Endometrium (tissue), 2 donors: Measurements from ENCODE around the gene NCK2.

Source experiments
- FAIRE-seq: peaks from 2 replicates; lab custom pipeline; 2012; peaks lifted over from hg19 to GRCh38; lab: Jason Lieb, UNC
- donor health status: control.
- donor health status: control.

NCK2 gene

GRCh38 chr2:105928086-105928485 lies 183.4 kb downstream of the NCK2 start:
- no peak for FAIRE-seq

- FAIRE-seq, result no peak
Observed at GRCh38 chr2:105928563-105928962, 183.9 kb downstream of the NCK2 start.

DNA sequence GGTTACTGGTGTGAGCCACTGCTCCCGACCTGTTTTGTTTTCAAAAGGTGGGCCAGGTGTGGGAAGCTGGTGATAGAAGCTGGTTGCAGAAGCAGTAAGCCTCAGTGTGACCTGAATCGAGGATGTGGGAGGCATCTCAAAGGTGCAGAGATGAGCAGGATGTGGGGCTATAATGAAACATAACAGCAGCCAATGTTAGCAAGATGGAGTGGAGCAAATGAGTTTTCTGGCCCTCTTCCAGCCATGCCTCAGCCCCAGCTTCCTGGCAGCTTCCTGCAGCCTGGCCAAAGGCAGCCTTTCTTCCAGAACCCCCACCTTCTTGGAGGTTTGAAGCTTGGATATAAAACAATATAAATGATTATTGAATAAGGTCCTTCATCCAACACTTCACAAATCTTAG lies 184.8 kb downstream of the NCK2 start:
- no peak for FAIRE-seq

GRCh38 chr2:105932582-105932981 lies 187.9 kb downstream of the NCK2 start:
- FAIRE-seq, result no peak

- FAIRE-seq, result no peak
Observed at GRCh38 chr2:105933906-105934305, 189.2 kb downstream of the NCK2 start.

DNA sequence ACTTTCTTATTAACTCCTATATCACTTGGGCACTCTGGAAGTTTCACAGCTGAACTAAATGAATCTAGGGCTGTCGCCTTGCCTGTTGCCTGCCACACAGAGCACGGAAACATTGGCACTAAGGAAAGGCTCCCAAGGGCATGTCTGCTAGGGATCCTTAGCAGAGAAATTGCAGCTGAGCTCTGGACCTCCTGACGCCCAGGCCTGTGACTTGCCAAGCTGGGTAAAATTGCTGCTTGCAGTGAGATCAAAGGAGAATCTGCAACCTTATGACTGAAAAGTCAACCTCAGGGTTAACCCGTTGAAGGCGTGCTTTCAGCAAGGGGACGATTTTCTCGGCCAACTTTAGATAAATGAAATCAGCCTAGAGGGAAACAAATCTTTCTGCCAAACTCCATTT lies 189.8 kb downstream of the NCK2 start:
- no peak for FAIRE-seq

DNA sequence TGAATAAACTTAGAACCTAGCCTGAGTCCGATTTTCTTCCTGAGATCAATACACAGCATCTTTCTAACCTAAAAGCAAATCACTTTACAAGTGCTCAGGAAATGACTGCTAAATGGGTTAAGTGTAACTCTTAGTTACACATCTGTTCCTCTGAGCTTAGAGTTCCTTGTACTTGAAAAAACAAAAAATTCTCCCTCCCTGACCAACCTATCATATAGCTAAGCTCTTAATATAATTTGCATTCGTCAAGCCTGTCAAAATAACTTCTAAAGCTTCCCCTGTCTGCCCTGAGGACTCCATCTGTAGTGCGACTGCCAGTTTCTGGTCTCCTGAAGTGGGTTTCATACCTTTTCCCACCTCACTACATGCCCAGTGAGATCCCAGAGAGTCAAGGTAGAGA lies 190.4 kb downstream of the NCK2 start:
- no peak for FAIRE-seq

DNA sequence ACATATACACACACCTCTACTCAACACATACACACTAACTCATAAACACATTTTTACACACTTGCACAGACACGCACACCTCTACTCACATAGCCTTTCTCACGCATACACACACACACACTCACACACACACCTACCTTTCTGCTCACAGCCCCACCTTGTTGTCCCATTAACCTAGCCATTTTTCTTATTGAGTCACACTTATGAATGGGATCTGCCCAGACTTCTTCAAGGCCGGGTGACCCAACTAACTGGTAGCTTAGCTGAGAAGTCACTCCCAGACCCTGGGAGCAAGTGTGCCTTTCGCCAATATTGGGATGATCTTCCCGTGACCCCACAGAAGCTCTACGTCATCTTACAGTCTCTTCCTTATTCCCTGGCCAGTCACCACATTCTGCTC lies 192.2 kb downstream of the NCK2 start:
- no peak for FAIRE-seq

GRCh38 chr2:105937498-105938097 lies 192.9 kb downstream of the NCK2 start:
- no peak for FAIRE-seq
